Measurements from ENCODE around the gene RSPRY1. TPM values are rescaled to one million over a fixed set of nuclear protein-coding genes. Genes with fewer than 3 reads are reported as not detected.

The RSPRY1 gene
- total RNA-seq, 1 experiment from 2014 or later = 24.9 TPM

- no peak overlapping the region for H3K4me2 ChIP-seq (ENCODE audit: low read length)
- CTCF ChIA-PET = no interaction called here
- POLR2A ChIA-PET = no interaction called here
- intact Hi-C loops (cut with micrococcal nuclease) = no loop called here
- H3K27ac ChIP-seq (ENCODE audit: low read depth, low read length) = no peak overlapping the region
- H3K36me3 ChIP-seq (ENCODE audit: control insufficient read depth in 1 of 2, insufficient read depth in 2 of 2, low read length in 2 of 2) = peaks cover 22 to 41% of the 10 kb centered on the region in 2 experiments; a peak in 3 of 4 replicates
- peaks cover 0 to 13% of the 10 kb centered on the region in 2 experiments; a peak in 2 of 4 replicates for H3K4me1 ChIP-seq (ENCODE audit: control insufficient read depth in 1 of 2, insufficient read depth in 2 of 2, low read length in 2 of 2)
- H3K79me2 ChIP-seq (ENCODE audit: insufficient read depth, low read length) = no peaks in the 10 kb centered on the region
- TF ChIP-seq REST (IDR thresholded peaks at IDR 0.05; ENCODE audit: low read depth) (no peak), SP1 (IDR thresholded peaks at IDR 0.05; ENCODE audit: low read depth) (no peak), POLR2A (IDR thresholded peaks at IDR 0.05; ENCODE audit: borderline replicate concordance, extremely low read depth, insufficient read depth, insufficient read length) (no peak), MAX (IDR thresholded peaks at IDR 0.05) (no peak), CBX3 (IDR thresholded peaks at IDR 0.05; ENCODE audit: low read depth) (no peak), SIN3A (IDR thresholded peaks at IDR 0.05; ENCODE audit: low read depth) (no peak), EZH2 (IDR thresholded peaks at IDR 0.05) (no peak), ATF3 (IDR thresholded peaks at IDR 0.05) (no peak)
- DNase-seq (ENCODE audit: low read depth, low spot score) = no peak
- H2AFZ ChIP-seq (ENCODE audit: low read depth, low read length, poor library complexity, severe bottlenecking) = no peak overlapping the region
- ATAC-seq = no peak
- no peaks in the 10 kb centered on the region for H3K9me3 ChIP-seq (ENCODE audit: control insufficient read depth in 1 of 2, insufficient read depth in 1 of 2, low read depth in 1 of 2, low read length in 2 of 2)
- no peak overlapping the region for H3K9ac ChIP-seq (ENCODE audit: low read length)
- H3K4me3 ChIP-seq (replicated peaks in 1 of 2; ENCODE audit: low read depth in 1 of 2, low read length in 2 of 2) = no peak overlapping the region
- RAD21 ChIA-PET (ENCODE audit: low non-redundant PET in 1 of 2, low total read pairs in 2 of 2, uncharacterized antibody in 2 of 2, unreplicated experiment in 2 of 2) = no interaction called here
- no TSS peak for BruUV-seq (replicated peaks)
- no peaks in the 10 kb centered on the region for H3K9me2 ChIP-seq (ENCODE audit: insufficient read depth)
- H4K20me1 ChIP-seq (ENCODE audit: insufficient read depth) = no peaks in the 10 kb centered on the region
- H3K27me3 ChIP-seq (ENCODE audit: insufficient read depth, low read length) = no peaks in the 10 kb centered on the region
These were observed 45.8 kb downstream of the RSPRY1 start for GRCh38 chr16:57231821-57232350.

Data from HCT116 (cell line).